Hematopoietic multipotent progenitor cell treated with erythropoietin and hydrocortisone succinate and interleukin-3 and kit ligand, for 15 days (in vitro differentiated cells): ENCODE data around the gene GBP4.
"Not testable (repeated sequence)": the region's sequence is repeated elsewhere in the genome, so short reads cannot be mapped to it uniquely, and the experiment has no call there.

Source experiments
- DNase-seq: peaks from one replicate; pipeline ENCODE4 v3.0.0-alpha.2; 2015; ENCODE audit warnings: low spot score

Gene GBP4, protein sequence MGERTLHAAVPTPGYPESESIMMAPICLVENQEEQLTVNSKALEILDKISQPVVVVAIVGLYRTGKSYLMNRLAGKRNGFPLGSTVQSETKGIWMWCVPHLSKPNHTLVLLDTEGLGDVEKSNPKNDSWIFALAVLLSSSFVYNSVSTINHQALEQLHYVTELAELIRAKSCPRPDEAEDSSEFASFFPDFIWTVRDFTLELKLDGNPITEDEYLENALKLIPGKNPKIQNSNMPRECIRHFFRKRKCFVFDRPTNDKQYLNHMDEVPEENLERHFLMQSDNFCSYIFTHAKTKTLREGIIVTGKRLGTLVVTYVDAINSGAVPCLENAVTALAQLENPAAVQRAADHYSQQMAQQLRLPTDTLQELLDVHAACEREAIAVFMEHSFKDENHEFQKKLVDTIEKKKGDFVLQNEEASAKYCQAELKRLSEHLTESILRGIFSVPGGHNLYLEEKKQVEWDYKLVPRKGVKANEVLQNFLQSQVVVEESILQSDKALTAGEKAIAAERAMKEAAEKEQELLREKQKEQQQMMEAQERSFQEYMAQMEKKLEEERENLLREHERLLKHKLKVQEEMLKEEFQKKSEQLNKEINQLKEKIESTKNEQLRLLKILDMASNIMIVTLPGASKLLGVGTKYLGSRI

GRCh38 chr1:89198491-89199072, at the start of gene GBP4:
TSS of gene GBP4 (minus strand) at chr1:89198942. CDS start at chr1:89198834, 108 bp downstream.
- DNase-seq: no peak

DNA sequence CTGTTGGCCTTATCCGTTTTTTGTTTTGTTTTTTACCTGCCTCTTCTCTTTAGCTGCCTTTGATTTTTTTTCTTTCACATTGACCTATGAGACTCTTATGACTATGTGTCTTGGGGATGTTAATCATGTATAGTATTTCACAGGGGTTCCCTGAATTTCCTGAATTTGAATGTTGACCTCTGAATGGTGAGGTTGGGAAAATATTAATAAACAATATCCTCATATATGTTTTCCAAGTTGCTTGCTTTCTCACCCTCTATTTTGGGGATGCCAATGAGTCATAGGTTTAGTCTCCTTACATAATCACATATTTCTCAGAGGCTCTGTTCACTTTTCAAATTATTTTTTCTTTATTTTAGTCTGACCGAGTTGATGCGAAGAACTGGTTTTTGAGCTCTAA, 44.3 kb upstream of the GBP4 start:
- DNase-seq: no peak

DNA sequence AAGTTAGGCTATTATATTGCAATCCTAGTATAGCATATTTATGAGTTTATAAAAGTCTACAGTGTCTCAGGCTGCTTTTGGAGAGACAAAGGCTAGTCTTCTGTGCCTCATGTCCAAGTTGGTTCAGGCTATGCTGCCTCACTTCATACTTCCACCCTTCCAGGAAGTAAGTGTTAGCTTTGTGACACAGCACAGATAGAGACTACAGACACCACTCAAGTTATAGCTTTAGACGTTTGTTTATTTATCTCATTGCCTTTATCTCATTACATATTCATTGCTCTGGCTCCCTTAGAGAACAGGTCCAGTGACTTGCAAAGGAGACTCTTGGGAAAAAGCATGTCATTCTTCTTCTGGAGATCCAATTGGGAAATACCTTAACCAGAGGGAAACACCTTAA, 22.6 kb upstream of the GBP4 start:
- no peak for DNase-seq

- DNase-seq: not testable (repeated sequence)
Observed at GRCh38 chr1:89219851-89220250, 21.1 kb upstream of the GBP4 start.

DNA sequence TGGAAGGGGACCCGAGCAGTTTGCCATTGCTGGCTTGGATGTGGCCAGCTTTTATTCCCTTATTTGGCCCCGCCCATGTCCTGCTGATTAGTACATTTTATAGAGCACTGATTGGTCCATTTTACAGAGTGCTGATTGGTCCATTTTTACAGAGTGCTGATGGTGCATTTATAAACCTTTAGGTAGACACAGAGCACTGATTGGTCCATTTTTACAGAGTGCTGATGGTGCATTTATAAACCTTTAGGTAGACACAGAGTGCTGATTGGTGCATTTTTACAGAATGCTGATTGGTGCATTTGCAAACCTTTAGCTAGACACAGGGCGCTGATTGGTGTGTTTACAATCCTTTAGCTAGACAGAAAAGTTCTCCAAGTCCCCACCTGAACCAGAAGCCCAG, 20.2 kb upstream of the GBP4 start:
- not testable (repeated sequence) for DNase-seq

DNA sequence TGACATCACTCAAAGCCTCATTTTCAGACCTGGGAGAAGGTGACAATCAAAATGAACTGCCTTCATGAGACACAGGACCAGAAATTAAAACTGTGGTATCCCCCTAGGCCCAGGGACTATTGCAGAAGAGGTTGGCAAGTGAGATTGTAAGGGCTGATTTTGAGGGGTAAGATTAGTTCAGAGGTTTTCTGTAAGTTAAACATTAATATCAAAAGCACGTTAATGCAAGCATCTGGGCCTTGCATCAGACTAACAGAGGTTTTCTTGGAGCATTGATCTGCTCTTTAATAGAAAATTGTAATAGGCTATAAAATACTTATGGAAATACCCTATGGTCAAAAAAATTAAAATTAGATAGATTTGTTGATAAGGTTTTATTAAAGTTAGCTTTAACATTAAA, 14.6 kb upstream of the GBP4 start:
- DNase-seq: no peak

DNA sequence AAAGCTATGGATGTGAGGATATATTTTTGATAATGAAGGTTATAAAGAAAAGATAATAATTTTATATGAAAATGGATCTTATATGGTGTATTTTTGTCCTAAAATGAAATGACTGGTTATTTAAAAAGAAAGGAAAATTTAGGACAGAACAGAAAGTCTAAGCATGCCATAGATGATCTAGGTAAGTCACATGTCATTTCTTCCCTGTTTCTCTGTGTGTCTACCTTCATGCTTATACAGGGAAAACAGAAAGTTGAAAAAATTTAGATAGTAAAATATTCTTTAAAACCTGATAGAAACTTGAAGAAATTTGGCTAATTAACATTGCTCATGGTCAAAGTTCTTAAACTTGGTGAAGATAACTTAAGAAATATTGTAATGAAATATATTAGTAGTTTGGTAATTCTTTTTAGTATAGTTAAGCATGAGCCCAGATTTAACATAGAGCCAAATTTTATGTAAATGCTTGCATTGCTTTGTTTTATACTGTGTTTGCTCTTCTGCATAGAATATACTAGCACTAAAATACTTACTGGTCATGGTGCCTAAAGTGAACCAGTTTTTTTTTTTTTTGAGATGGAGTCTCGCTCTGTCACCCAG, 12.4 kb upstream of the GBP4 start:
- DNase-seq: no peak

- DNase-seq: no peak
Observed at GRCh38 chr1:89206373-89206772, 7.6 kb upstream of the GBP4 start.

- DNase-seq: no peak
Observed at GRCh38 chr1:89203166-89203565, 4.4 kb upstream of the GBP4 start.

- no peak for DNase-seq
Observed at GRCh38 chr1:89201106-89201794, 2.5 kb upstream of the GBP4 start.

DNA sequence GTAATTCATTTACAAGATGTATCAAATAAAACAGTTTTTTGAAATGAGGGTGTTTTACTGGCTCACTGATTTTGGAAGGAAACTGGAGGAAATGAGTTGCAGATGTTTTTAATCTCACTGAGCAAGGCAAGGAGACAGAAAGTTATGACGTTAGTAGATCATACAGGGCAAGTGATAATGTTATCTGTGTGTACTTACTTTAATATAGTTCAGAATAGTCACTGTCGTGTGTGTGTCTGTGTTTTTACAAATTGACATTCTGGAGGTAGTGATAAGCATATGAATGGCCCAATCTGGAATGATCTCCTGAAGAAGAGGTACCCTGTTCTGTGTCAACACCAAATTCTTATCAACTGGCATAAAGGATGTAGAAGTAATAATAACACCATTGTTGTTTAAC, 1.9 kb upstream of the GBP4 start:
- DNase-seq: no peak

- DNase-seq: no peak
Observed at GRCh38 chr1:89199525-89200031, 836 bp upstream of the GBP4 start.

GRCh38 chr1:89198081-89198480, 661 bp downstream of the GBP4 start:
- no peak for DNase-seq

DNA sequence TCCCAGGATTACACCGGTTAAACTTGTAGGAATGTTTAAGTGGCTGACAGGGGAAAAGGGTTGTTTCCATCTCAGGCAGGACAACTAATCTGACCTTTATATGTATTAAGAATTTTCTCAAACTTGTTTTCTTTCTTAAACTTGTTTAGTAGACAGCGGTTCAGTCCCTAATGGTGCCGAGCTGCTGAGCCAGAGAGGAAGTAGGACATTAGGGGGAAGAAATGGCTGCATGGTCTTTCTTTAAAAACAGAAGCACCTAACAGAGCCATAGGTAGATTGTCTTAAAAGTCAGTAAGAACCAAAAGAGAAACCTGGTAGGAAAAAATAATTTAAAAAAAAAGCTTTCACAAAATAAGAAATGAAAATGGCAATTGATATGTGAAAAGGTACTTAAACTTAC, 3.3 kb downstream of the GBP4 start:
- DNase-seq: no peak

DNA sequence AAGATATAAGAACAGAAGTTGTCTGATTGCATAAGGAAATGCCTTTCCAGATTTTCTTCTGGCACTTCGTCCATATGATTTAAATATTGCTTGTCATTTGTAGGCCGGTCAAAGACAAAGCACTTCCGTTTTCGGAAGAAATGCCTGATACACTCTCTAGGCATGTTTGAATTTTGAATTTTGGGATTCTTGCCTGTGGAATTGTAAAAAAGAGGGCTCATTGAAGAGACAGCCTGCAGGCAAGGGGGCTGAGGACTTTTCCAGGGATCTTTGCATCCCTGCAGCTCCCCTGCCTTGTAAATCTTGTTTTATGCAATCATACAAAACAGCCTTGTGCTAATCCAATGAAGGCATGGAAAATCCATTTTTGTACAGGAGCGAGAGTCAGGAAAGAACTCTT, 7.4 kb downstream of the GBP4 start:
- no peak for DNase-seq

DNA sequence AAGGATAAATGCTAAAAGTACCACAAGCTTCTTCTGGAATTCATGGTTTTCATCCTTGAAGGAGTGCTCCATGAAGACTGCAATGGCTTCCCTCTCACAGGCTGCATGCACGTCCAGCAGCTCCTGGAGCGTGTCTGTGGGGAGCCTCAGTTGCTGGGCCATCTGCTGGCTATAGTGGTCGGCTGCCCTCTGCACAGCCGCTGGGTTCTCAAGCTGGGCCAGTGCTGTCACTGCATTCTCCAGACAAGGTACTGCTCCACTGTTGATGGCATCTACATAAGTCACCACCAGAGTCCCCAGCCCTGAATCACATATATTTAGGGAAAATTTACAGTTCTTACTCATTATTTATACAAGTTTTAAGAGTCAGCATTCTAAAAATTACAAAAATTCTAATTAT, 8.7 kb downstream of the GBP4 start:
- DNase-seq: no peak

DNA sequence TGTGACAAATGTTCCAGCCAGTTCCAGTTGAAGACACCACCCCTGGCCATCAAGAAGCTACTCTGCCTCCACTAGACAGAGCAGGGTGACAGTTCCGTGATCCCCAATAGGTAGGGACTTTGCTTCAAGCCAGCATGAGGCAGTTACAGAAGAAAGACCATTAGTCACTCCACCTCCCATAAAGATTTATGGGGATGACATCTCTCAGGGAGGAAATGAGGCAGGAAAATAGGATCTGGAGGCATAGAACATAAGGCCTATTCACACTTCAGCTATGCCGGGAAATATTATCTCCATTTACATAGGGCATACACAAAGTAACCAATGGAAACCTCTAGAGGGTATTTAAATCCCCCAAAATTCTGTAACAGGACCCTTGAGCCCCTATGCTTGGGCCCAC, 19.4 kb downstream of the GBP4 start:
- no peak for DNase-seq

GRCh38 chr1:89176971-89177370, 21.8 kb downstream of the GBP4 start:
- DNase-seq: no peak

DNA sequence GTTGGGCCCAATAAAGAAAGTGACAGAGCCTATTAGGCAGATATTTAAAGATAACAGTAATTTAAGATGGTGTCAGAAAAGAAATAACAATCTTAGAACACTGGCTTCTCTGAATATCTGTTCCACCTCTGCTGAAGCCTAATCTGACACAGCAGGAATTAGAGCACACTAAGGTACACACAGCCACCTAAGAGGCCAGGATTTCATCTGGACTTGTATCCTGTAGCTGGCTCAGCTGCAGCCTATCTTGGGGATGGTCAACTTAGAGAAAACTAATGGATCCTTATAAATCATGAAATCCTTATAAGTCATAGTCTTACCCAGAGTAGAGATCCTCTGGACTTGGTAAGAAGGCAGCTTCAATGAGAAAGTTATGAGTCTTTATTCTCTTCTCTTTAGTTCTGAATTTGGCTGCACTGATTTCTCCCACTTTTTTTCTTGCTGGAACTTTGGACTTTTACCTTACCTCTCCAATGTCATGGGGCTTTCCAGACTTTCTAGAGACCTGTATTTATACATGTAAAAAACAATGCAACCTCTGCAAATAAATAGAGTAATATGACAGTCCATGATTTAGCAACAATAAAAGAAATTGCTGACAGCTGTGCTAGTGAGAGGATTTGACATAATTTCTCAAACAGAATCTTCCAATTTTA, 23.0 kb downstream of the GBP4 start, which contains the start of gene GBP7:
GBP7 (minus strand) TSS at position 403 of the 656 bp plus-strand sequence. CDS start 4,068 bp downstream, outside the sequence.
- DNase-seq: no peak

GRCh38 chr1:89174491-89174890, 24.3 kb downstream of the GBP4 start:
- no peak for DNase-seq

- no peak for DNase-seq
Observed at GRCh38 chr1:89172468-89173143, 26.1 kb downstream of the GBP4 start.
